GM12878 (cell line): ENCODE measurements around the gene MALRD1. TPM values are rescaled to one million over a fixed set of nuclear protein-coding genes. Genes with fewer than 3 reads are reported as not detected.

Source experiments
- ATAC-seq: fragments of 200-7000 bp; cut with Tn5 transposase; 3 replicates; pipeline ENCODE4 v1.9.1; 2020; ENCODE audit warnings: mild to moderate bottlenecking, moderate library complexity
- BruUV-seq: library from RNA; stranded (reverse); fragments of 400-500 nt; replicated peaks from 2 replicates; lab custom pipeline; 2021; lab: Mats Ljungman, UMichigan
- CTCF ChIA-PET: fragments of 300-600 bp; sonication (Branson Sonifier 250); formaldehyde crosslinking; extraction: SDS; loops from one replicate; lab custom pipeline; 2021; ENCODE audit warnings: inconsistent platforms; lab: Yijun Ruan, JAX
- POLR2A ChIA-PET: fragments of 350-600 bp; formaldehyde crosslinking; extraction: SDS; loops from one replicate; lab custom pipeline; 2021; ENCODE audit warnings: inconsistent platforms; lab: Charles Lee
- RAD21 ChIA-PET: fragments of 300-600 bp; sonication (Branson Sonifier 250); formaldehyde crosslinking; loops from one replicate; lab custom pipeline; 2023; ENCODE audit warnings: antibody characterized with exemption; ENCODE audit not compliant: unreplicated experiment; lab: Charles Lee
- SMC1A ChIA-PET: fragments of 300-600 bp; sonication (Branson Sonifier 250); formaldehyde crosslinking; loops from one replicate; lab custom pipeline; 2023; ENCODE audit not compliant: unreplicated experiment, uncharacterized antibody; lab: Charles Lee
- DNase-seq: peaks from one replicate; pipeline ENCODE4 v3.0.0-alpha.2; 2011; ENCODE audit warnings: low read depth, low spot score
- FAIRE-seq: peaks from 3 replicates; lab custom pipeline; 2011; peaks lifted over from hg19 to GRCh38; lab: Jason Lieb, UNC
- H2AFZ ChIP-seq: 2 replicates; pipeline ENCODE4 v1.6.0; 2011; ENCODE audit warnings: low read depth, low read length, control low read depth; ENCODE audit not compliant: control insufficient read depth
- H3K27ac ChIP-seq: 2 replicates; pipeline ENCODE4 v1.5.1; 2011; ENCODE audit warnings: control low read depth; ENCODE audit not compliant: control insufficient read depth, insufficient read depth
- H3K27me3 ChIP-seq, 2 experiments: replicated peaks in 1 of 2; 2 replicates each; pipeline versions ENCODE4 v1.6.0 to v1.6.1; 2011; ENCODE audit warnings: low read length in 1 of 2; ENCODE audit not compliant: control insufficient read depth in 2 of 2, insufficient read depth in 2 of 2
- H3K36me3 ChIP-seq, 2 experiments: 2 replicates each; pipeline ENCODE4 v1.5.1; 2011; ENCODE audit warnings: low read length in 1 of 2; ENCODE audit not compliant: control insufficient read depth in 2 of 2, insufficient read depth in 2 of 2
- H3K4me1 ChIP-seq: 2 replicates; pipeline ENCODE4 v1.6.1; 2011; ENCODE audit warnings: mild to moderate bottlenecking, low read length, moderate library complexity, mixed read lengths; ENCODE audit not compliant: control insufficient read depth, insufficient read depth
- H3K4me2 ChIP-seq: 2 replicates; pipeline ENCODE4 v1.6.0; 2011; ENCODE audit warnings: control low read depth; ENCODE audit not compliant: control insufficient read depth, insufficient read depth
- H3K4me3 ChIP-seq: fragments of 200-600 bp; sonication (generic); 2 replicates; pipeline ENCODE4 v1.5.1; 2016
- H3K79me2 ChIP-seq: 2 replicates; pipeline ENCODE4 v1.6.0; 2011; ENCODE audit warnings: low read length; ENCODE audit not compliant: control insufficient read depth, insufficient read depth
- H3K9ac ChIP-seq: 2 replicates; pipeline ENCODE4 v1.8.0; 2011; ENCODE audit warnings: low read length, control low read depth, mixed read lengths; ENCODE audit not compliant: control insufficient read depth, insufficient read depth
- H3K9me3 ChIP-seq: replicated peaks from 3 replicates; pipeline ENCODE4 v1.5.1; 2011; ENCODE audit warnings: mild to moderate bottlenecking, low read length; ENCODE audit not compliant: control insufficient read depth, insufficient read depth
- H4K20me1 ChIP-seq: 2 replicates; pipeline ENCODE4 v1.6.0; 2011; ENCODE audit not compliant: control insufficient read depth, insufficient read depth
- ASH2L ChIP-seq: fragments of 300-600, 200-600 bp; sonication (generic); IDR thresholded peaks from 2 replicates; pipeline ENCODE4 v1.6.1; 2017; ENCODE audit warnings: low read depth, mild to moderate bottlenecking, borderline replicate concordance
- ATF7 ChIP-seq: fragments of 450-650 bp; IDR thresholded peaks from 2 replicates; pipeline ENCODE4 v1.6.1; 2016; ENCODE audit warnings: low read depth, mild to moderate bottlenecking
- BCL3 ChIP-seq: IDR thresholded peaks from 2 replicates; pipeline ENCODE4 v1.6.1; 2011; ENCODE audit warnings: borderline replicate concordance, low read depth, mild to moderate bottlenecking, moderate library complexity, low read length; ENCODE audit not compliant: insufficient read depth, poor library complexity, severe bottlenecking
- BRCA1 ChIP-seq: IDR thresholded peaks from 2 replicates; pipeline ENCODE4 v1.6.1; 2011; ENCODE audit warnings: low read depth, low read length, improper control_type of control experiment
- EED ChIP-seq: sonication (generic); IDR thresholded peaks from 2 replicates; pipeline ENCODE4 v1.6.1; 2016; ENCODE audit warnings: antibody characterized with exemption, low read depth
- EZH2 ChIP-seq: IDR thresholded peaks from 2 replicates; pipeline ENCODE4 v1.6.1; 2012; ENCODE audit warnings: low read depth, mild to moderate bottlenecking, control low read depth, inconsistent platforms, low read length, borderline replicate concordance; ENCODE audit not compliant: control insufficient read depth
- HDAC6 ChIP-seq: fragments of 200-600 bp; sonication (generic); IDR thresholded peaks from one replicate; pipeline ENCODE4 v1.8.0; 2017; ENCODE audit warnings: antibody characterized with exemption; ENCODE audit not compliant: unreplicated experiment
- MTA2 ChIP-seq: fragments of 450-650 bp; IDR thresholded peaks from 2 replicates; pipeline ENCODE4 v1.6.1; 2016; ENCODE audit warnings: low read depth, mild to moderate bottlenecking, moderate library complexity
- MXI1 ChIP-seq: fragments of 150-350 bp; IDR thresholded peaks from 2 replicates; pipeline ENCODE4 v1.6.1; 2011; ENCODE audit warnings: low read depth, mild to moderate bottlenecking, inconsistent platforms, low read length, improper control_type of control experiment
- NFYA ChIP-seq: IDR thresholded peaks from 2 replicates; pipeline ENCODE4 v1.6.1; 2011; ENCODE audit warnings: low read depth, mild to moderate bottlenecking, low read length, improper control_type of control experiment, borderline replicate concordance
- RBBP5 ChIP-seq: fragments of 200-600 bp; sonication (generic); conservative IDR thresholded peaks from 2 replicates; pipeline ENCODE4 v1.6.1; 2016
- RELA ChIP-seq: fragments of 450-650 bp; IDR thresholded peaks from 2 replicates; pipeline ENCODE4 v1.8.0; 2014; ENCODE audit warnings: borderline replicate concordance; ENCODE audit not compliant: partially characterized antibody
- RFX5 ChIP-seq: IDR thresholded peaks from 2 replicates; pipeline ENCODE4 v1.6.1; 2011; ENCODE audit warnings: low read depth, low read length, improper control_type of control experiment
- RUNX3 ChIP-seq: IDR thresholded peaks from 2 replicates; pipeline ENCODE4 v1.6.1; 2012; ENCODE audit warnings: low read length, inconsistent platforms
- SREBF2 ChIP-seq: IDR thresholded peaks from 2 replicates; pipeline ENCODE4 v1.6.1; 2012; ENCODE audit warnings: mild to moderate bottlenecking, low read length
- USF1 ChIP-seq: IDR thresholded peaks from 2 replicates; pipeline ENCODE4 v1.6.1; 2011; ENCODE audit warnings: borderline replicate concordance, low read depth, mild to moderate bottlenecking, moderate library complexity, mixed read lengths, low read length; ENCODE audit not compliant: insufficient read depth; ENCODE audit errors: extremely low read length
- ZNF207 ChIP-seq: fragments of 450-650 bp; IDR thresholded peaks from 2 replicates; pipeline ENCODE4 v1.6.1; 2014; ENCODE audit warnings: antibody characterized with exemption, mild to moderate bottlenecking, borderline replicate concordance
- ZZZ3 ChIP-seq: IDR thresholded peaks from 2 replicates; pipeline ENCODE4 v1.6.1; 2011; ENCODE audit warnings: low read depth; ENCODE audit not compliant: control insufficient read depth, insufficient read length
- WGBS: methylation state at CpG from one replicate; pipeline ENCODE4 v1.1.6; 2016; ENCODE audit warnings: low lambda C conversion rate; ENCODE audit not compliant: insufficient replicate concordance, insufficient coverage; ENCODE audit errors: missing lambda C conversion rate; 5-methylcytosine and 5-hydroxymethylcytosine counted together
- in situ Hi-C: fragments of 300-500 bp; cut with MboI; formaldehyde crosslinking; loops from 9 replicates; pipeline ENCODE4 v1.14.3; 2018; ENCODE audit warnings: mixed read lengths
- intact Hi-C: fragments of 100-400 bp; cut with micrococcal nuclease; formaldehyde crosslinking; loops from one replicate; pipeline ENCODE4 v1.14.2; 2022; ENCODE audit not compliant: unreplicated experiment
- polyA plus RNA-seq, 11 experiments: library from polyadenylated mRNA; depleted of rRNA in 4 of 11; unstranded in 6 of 11; stranded (reverse) in 5 of 11; fragments of >200 nt; fragmentation: Nextera tagmentation in 4 of 11; fragmentation: Illumina TruSeq in 1 of 11; extraction: Ambion mirVana in 4 of 11; extraction: Trizol in 1 of 11; gene quantifications; 1 replicate in 1 of 11; 2 replicates in 10 of 11; pipeline versions ENCODE4 v1.2.1 to v1.2.3, GENCODE V29; 2011 to 2016; ENCODE audit warnings: inconsistent platforms in 2 of 11, missing spikeins in 2 of 11, low read depth in 1 of 11
- total RNA-seq, 4 experiments: library from RNA; depleted of rRNA in 3 of 4; stranded (reverse); fragments of >200 nt in 3 of 4; fragmentation: Illumina TruSeq in 1 of 4; extraction: Trizol in 1 of 4; gene quantifications; 2 replicates each; pipeline versions ENCODE4 v1.2.1 to v1.2.3, GENCODE V29; 2013 to 2021

The MALRD1 gene
- total and polyA plus RNA-seq, 10 of the 15 experiments (the other 5 are each of a cell fraction or from before 2014, with no cell fraction given) = 0.12 to 6.6 (median 0.26) TPM; not detected in 2

GRCh38 chr10:19017116-19017890 lies 31.3 kb upstream of the MALRD1 start:
- ATAC-seq = no peak
- H3K9ac ChIP-seq = no peak overlapping the region
- in situ Hi-C loops (no loop called here), intact Hi-C loops (no loop called here)
- H2AFZ ChIP-seq = no peak overlapping the region
- DNase-seq = no peak
- POLR2A ChIA-PET = no interaction called here
- H3K27me3 ChIP-seq = no peaks in the 10 kb centered on the region
- H3K79me2 ChIP-seq = no peaks in the 10 kb centered on the region
- TF ChIP-seq ZZZ3 (no peak), MTA2 (no peak), NFYA (no peak), EED (no peak), ATF7 (no peak), BCL3 (no peak), ASH2L (no peak), HDAC6 (no peak), ZNF207 (no peak), USF1 (no peak), RBBP5 (no peak), BRCA1 (no peak), RUNX3 (no peak), MXI1 (no peak), SREBF2 (no peak), EZH2 (no peak), RFX5 (no peak), RELA (no peak)
- no TSS peak for BruUV-seq
- no peaks in the 10 kb centered on the region for H3K4me1 ChIP-seq
- no peak overlapping the region for H3K27ac ChIP-seq
- H3K36me3 ChIP-seq = no peaks in the 10 kb centered on the region
- no peak for FAIRE-seq
- CTCF ChIA-PET = no interaction called here
- SMC1A ChIA-PET = interaction anchor here (1.4 kb wide), 1 partner anchor 83 kb away, joined by 3 read pairs; no protein-coding TSS in a partner anchor
- no peak overlapping the region for H3K4me2 ChIP-seq
- no peak overlapping the region for H3K4me3 ChIP-seq
- H4K20me1 ChIP-seq = no peaks in the 10 kb centered on the region
- 3% methylated on average over 7 of the region's 7 CpGs for WGBS
- RAD21 ChIA-PET = no interaction called here
- H3K9me3 ChIP-seq = no peaks in the 10 kb centered on the region
